Right atrium auricular region (tissue), 2 donors: ENCODE data around the gene OR10Z1. TPM values are rescaled to one million over a fixed set of nuclear protein-coding genes. Genes with fewer than 3 reads are reported as not detected.

Experiments
- DNase-seq: peaks from one replicate; pipeline ENCODE4 v3.0.0-alpha.2; 2019; ENCODE audit warnings: low spot score
- H3K27ac ChIP-seq, 2 donors: fragments of 200-600 bp; sonication (generic); 1 replicate in 1 of 2; 2 replicates in 1 of 2; pipeline ENCODE4 v1.5.1; 2016 to 2019
- H3K27me3 ChIP-seq, 2 donors: fragments of 200-600 bp; sonication (generic); one replicate each; pipeline versions ENCODE4 v1.5.1 to v1.6.0; 2017 to 2019
- H3K36me3 ChIP-seq: fragments of 200-600 bp; sonication (generic); one replicate; pipeline ENCODE4 v1.5.1; 2016
- H3K4me1 ChIP-seq, 2 donors: fragments of 200-600 bp; sonication (generic); one replicate each; pipeline versions ENCODE4 v1.5.1 to v1.6.0; 2017 to 2019
- H3K4me3 ChIP-seq, 2 donors: fragments of 200-600 bp; sonication (generic); 1 replicate in 1 of 2; 2 replicates in 1 of 2; pipeline ENCODE4 v1.5.1; 2017 to 2019; ENCODE audit warnings: mild to moderate bottlenecking in 1 of 2, moderate library complexity in 1 of 2
- H3K9me3 ChIP-seq, 2 donors: fragments of 200-600 bp; sonication (generic); one replicate each; pipeline ENCODE4 v1.5.1; 2019
- total RNA-seq, 2 donors: library from RNA; depleted of rRNA; stranded (reverse); fragments of >200 nt; gene quantifications; one replicate each; pipeline ENCODE4 v1.1.0, GENCODE V29; 2016
- TF ChIP-seq, protein P1 (sequence below), 2 donors: fragments of 200-600 bp; sonication (generic); IDR thresholded peaks; one replicate each; pipeline ENCODE4 v1.5.1; 2019; ENCODE audit warnings: antibody characterized with exemption in 2 of 2

The OR10Z1 gene
- total RNA-seq: not detected

GRCh38 chr1:158604968-158605367 is at the start of gene OR10Z1:
OR10Z1 (plus strand) TSS chr1:158605268; CDS start chr1:158606439, 1,171 bp downstream.
- DNase-seq: no peak
- H3K27me3 ChIP-seq: no peaks in the 10 kb centered on the region
- H3K4me3 ChIP-seq: no peak within 1 kb of the TSS
- no peaks in the 10 kb centered on the region for H3K4me1 ChIP-seq
- TF ChIP-seq, protein P1, sequence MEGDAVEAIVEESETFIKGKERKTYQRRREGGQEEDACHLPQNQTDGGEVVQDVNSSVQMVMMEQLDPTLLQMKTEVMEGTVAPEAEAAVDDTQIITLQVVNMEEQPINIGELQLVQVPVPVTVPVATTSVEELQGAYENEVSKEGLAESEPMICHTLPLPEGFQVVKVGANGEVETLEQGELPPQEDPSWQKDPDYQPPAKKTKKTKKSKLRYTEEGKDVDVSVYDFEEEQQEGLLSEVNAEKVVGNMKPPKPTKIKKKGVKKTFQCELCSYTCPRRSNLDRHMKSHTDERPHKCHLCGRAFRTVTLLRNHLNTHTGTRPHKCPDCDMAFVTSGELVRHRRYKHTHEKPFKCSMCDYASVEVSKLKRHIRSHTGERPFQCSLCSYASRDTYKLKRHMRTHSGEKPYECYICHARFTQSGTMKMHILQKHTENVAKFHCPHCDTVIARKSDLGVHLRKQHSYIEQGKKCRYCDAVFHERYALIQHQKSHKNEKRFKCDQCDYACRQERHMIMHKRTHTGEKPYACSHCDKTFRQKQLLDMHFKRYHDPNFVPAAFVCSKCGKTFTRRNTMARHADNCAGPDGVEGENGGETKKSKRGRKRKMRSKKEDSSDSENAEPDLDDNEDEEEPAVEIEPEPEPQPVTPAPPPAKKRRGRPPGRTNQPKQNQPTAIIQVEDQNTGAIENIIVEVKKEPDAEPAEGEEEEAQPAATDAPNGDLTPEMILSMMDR (IDR thresholded peaks at IDR 0.05): no peak
- no peak within 1 kb of the TSS for H3K27ac ChIP-seq
- H3K9me3 ChIP-seq: no peaks in the 10 kb centered on the region
- H3K36me3 ChIP-seq: no peaks in the 10 kb centered on the region

DNA sequence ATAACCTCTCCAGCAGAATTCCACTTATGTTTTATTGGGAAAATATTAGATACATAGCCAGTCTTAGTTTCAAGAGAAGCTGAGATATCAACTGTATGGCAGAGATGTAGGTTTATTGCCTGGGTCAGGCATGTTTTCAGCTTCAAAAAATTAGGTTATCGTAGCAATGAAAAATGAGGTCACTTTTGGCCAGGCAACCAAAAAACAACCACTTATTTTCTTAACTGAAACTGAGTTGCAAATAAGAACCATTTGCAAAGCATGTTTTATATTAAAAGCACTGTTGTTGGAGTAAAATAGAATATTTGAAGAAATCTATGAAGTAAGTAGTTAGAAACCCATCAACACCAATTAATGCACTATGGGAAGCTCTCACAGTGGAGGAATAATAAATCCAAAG is 45.4 kb upstream of the OR10Z1 start:
- Histone ChIP-seq H3K27ac (no peak overlapping the region), H3K4me1 (no peaks in the 10 kb centered on the region), H3K36me3 (no peaks in the 10 kb centered on the region), H3K4me3 (no peak overlapping the region), H3K9me3 (no peaks in the 10 kb centered on the region), H3K27me3 (no peaks in the 10 kb centered on the region)
- TF ChIP-seq, protein P1 (IDR thresholded peaks at IDR 0.05): no peak
- DNase-seq: no peak

- no peak overlapping the region for H3K4me3 ChIP-seq
- no peak overlapping the region for H3K27ac ChIP-seq
- H3K4me1 ChIP-seq: no peaks in the 10 kb centered on the region
- H3K36me3 ChIP-seq: no peaks in the 10 kb centered on the region
- no peak for DNase-seq
- TF ChIP-seq, protein P1 (IDR thresholded peaks at IDR 0.05): no peak
- H3K27me3 ChIP-seq: no peaks in the 10 kb centered on the region
- no peaks in the 10 kb centered on the region for H3K9me3 ChIP-seq
Measured at GRCh38 chr1:158563853-158564252, 41.2 kb upstream of the OR10Z1 start.

DNA sequence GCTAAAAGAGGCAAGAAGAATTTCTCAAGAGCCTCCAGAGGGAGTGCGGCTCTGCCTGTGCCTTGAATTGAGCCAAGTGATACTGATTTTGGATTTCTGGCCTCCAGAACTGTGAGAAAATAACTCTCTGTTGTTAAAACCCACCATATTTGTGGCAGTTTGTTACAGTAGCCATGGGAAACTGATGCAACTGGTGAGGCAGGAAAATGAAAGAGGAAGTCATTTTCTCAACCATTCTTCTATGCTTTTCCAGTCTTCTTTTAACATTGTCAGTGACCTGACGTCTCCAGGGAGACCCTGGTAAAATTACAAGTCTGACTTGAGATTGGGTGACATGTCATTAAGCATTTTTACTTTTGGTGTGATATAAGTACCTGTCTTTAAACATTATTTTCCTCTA is 40.5 kb upstream of the OR10Z1 start:
- Histone ChIP-seq H3K4me3 (no peak overlapping the region), H3K4me1 (no peaks in the 10 kb centered on the region), H3K36me3 (no peaks in the 10 kb centered on the region), H3K27me3 (no peaks in the 10 kb centered on the region), H3K27ac (no peak overlapping the region), H3K9me3 (no peaks in the 10 kb centered on the region)
- no peak for DNase-seq
- TF ChIP-seq, protein P1 (IDR thresholded peaks at IDR 0.05): no peak

- Histone ChIP-seq H3K36me3 (no peaks in the 10 kb centered on the region), H3K4me3 (no peak within 1 kb of the TSS), H3K27ac (no peak within 1 kb of the TSS), H3K4me1 (no peaks in the 10 kb centered on the region), H3K9me3 (no peaks in the 10 kb centered on the region), H3K27me3 (no peaks in the 10 kb centered on the region)
- TF ChIP-seq, protein P1 (IDR thresholded peaks at IDR 0.05): no peak
- no peak for DNase-seq
Measured at GRCh38 chr1:158570480-158570879, 34.6 kb upstream of the OR10Z1 start, which contains the start of gene OR6P1. OR6P1 (minus strand) TSS chr1:158570580; CDS start chr1:158563604, 6,976 bp downstream.

DNA sequence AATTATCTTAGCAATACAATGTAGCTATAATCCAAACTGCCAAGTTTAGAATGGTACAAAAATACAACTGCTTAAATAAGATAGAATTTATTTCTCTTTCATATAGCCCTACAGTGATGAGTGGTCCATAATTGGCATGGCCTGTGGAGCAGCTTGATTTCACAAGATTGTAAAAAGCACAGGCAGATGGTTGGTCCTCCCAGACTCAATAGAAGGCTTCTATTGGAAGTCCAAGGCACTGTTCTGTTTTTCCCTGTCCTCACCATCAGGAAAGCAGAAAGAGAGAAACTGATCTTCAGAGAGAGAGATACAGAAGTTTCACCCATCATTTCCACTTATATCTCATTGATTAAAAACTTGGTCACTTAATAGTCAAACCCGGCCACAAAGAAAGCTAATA is 32.8 kb upstream of the OR10Z1 start:
- no peaks in the 10 kb centered on the region for H3K4me1 ChIP-seq
- H3K4me3 ChIP-seq: no peak overlapping the region
- TF ChIP-seq, protein P1 (IDR thresholded peaks at IDR 0.05): no peak

More for the DNA sequence above, 32.8 kb upstream of the OR10Z1 start:
- Histone ChIP-seq H3K27me3 (no peaks in the 10 kb centered on the region), H3K27ac (no peak overlapping the region), H3K36me3 (no peaks in the 10 kb centered on the region), H3K9me3 (no peaks in the 10 kb centered on the region)
- DNase-seq: no peak
